Cardiac muscle cell (in vitro differentiated cells and primary cell): ENCODE results near the gene PRKCA. TPM values are rescaled to one million over a fixed set of nuclear protein-coding genes. Genes with fewer than 3 reads are reported as not detected.
"Not testable (repeated sequence)": the region's sequence is repeated elsewhere in the genome, so short reads cannot be mapped to it uniquely, and the experiment has no call there.

Source experiments
- DNase-seq, 2 donors: peaks; one replicate each; pipeline versions ENCODE4 v3.0.0 to v3.0.0-alpha.2; 2010 to 2017; ENCODE audit warnings: low read depth in 1 of 2, low spot score in 1 of 2
- H3K27ac ChIP-seq: fragments of 200-600 bp; sonication (generic); 2 replicates; pipeline ENCODE4 v1.5.1; 2016
- H3K27me3 ChIP-seq: fragments of 200-600 bp; sonication (generic); 2 replicates; pipeline ENCODE4 v1.6.0; 2016; ENCODE audit warnings: control low read depth
- H3K36me3 ChIP-seq: fragments of 200-600 bp; sonication (generic); 2 replicates; pipeline ENCODE4 v1.5.1; 2016; ENCODE audit warnings: control low read depth
- H3K4me1 ChIP-seq: fragments of 200-600 bp; sonication (generic); 2 replicates; pipeline ENCODE4 v1.8.1; 2017; ENCODE audit warnings: low read depth, mild to moderate bottlenecking, mixed run types
- H3K4me3 ChIP-seq: fragments of 200-600 bp; sonication (generic); 2 replicates; pipeline ENCODE4 v1.5.1; 2016; ENCODE audit warnings: mild to moderate bottlenecking
- H3K9me3 ChIP-seq: fragments of 200-600 bp; sonication (generic); 2 replicates; pipeline ENCODE4 v1.5.1; 2017; ENCODE audit warnings: low read depth, mild to moderate bottlenecking, control low read depth
- polyA plus RNA-seq: library from polyadenylated mRNA; unstranded; fragments of >200 nt; fragmentation: Nextera tagmentation; extraction: Ambion mirVana; gene quantifications from 2 replicates; pipeline ENCODE4 v1.2.1, GENCODE V29; 2016
- total RNA-seq: library from RNA; depleted of rRNA; stranded (reverse); fragments of >200 nt; gene quantifications from 2 replicates; pipeline ENCODE4 v1.2.3, GENCODE V29; 2016
- TF ChIP-seq, protein P1 (sequence below): IDR thresholded peaks from 2 replicates; pipeline ENCODE4 v1.5.1; 2012; ENCODE audit warnings: low read depth, mild to moderate bottlenecking, low read length

Gene PRKCA
- total and polyA plus RNA-seq, 2 experiments from 2014 or later, result 3.1 to 10.3 TPM

DNA sequence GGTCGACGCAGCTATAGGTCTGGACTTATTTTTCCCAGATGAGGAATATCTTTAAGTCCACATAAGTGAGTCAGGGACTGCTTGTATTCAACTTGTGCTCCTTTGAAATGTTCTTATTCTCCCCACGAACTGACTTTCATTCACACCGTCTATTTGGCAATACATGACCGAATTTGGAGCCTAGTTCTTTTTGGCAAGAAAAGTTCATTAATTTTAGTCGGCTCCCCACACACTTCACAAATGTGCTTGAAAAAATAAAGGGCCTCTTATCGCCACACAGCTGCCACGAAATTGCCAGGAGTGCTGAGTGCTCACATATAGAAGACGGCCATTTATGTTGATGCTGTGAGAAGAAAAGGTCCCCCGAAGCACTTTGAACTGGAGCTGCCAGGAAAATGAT is 152.6 kb downstream of the PRKCA start:
- Histone ChIP-seq H3K4me3 (no peak overlapping the region), H3K27me3 (no peaks in the 10 kb centered on the region), H3K36me3 (no peaks in the 10 kb centered on the region), H3K27ac (no peak overlapping the region), H3K4me1 (no peaks in the 10 kb centered on the region), H3K9me3 (no peaks in the 10 kb centered on the region)
- TF ChIP-seq, protein P1, sequence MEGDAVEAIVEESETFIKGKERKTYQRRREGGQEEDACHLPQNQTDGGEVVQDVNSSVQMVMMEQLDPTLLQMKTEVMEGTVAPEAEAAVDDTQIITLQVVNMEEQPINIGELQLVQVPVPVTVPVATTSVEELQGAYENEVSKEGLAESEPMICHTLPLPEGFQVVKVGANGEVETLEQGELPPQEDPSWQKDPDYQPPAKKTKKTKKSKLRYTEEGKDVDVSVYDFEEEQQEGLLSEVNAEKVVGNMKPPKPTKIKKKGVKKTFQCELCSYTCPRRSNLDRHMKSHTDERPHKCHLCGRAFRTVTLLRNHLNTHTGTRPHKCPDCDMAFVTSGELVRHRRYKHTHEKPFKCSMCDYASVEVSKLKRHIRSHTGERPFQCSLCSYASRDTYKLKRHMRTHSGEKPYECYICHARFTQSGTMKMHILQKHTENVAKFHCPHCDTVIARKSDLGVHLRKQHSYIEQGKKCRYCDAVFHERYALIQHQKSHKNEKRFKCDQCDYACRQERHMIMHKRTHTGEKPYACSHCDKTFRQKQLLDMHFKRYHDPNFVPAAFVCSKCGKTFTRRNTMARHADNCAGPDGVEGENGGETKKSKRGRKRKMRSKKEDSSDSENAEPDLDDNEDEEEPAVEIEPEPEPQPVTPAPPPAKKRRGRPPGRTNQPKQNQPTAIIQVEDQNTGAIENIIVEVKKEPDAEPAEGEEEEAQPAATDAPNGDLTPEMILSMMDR, result no peak
- DNase-seq, result no peak

- not testable (repeated sequence) for H3K4me1 ChIP-seq, H3K36me3 ChIP-seq, DNase-seq, H3K27ac ChIP-seq, H3K9me3 ChIP-seq, H3K27me3 ChIP-seq, H3K4me3 ChIP-seq
Measured at GRCh38 chr17:66457499-66457898, 155.1 kb downstream of the PRKCA start.

DNA sequence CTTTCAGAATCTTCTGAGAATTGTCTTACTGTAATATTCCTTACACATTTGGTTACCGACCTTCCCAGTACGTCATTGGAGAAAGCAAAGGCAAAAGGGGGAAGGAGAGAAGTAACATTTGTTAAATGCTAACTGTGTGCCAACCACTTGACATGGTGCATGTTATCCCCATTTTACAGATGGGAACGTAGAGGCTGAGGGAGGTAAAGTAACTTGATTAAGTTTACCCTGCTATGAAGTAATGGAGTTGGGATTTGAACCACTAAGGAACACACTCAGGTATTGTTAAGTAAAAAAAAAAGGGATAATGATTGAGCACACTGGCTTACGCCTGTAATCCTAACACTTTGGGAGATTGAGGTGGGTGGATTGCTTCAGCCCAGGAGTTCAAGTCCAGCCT is 156.4 kb downstream of the PRKCA start:
- Histone ChIP-seq H3K9me3 (no peaks in the 10 kb centered on the region), H3K27ac (no peak overlapping the region), H3K27me3 (no peaks in the 10 kb centered on the region), H3K4me1 (no peaks in the 10 kb centered on the region), H3K4me3 (no peak overlapping the region), H3K36me3 (no peaks in the 10 kb centered on the region)
- TF ChIP-seq, protein P1, result no peak
- DNase-seq, result no peak

GRCh38 chr17:66459811-66460270 is 157.4 kb downstream of the PRKCA start:
- DNase-seq, result peak in 1 of 2 donors; percentile 99
- TF ChIP-seq, protein P1, result no peak
- Histone ChIP-seq H3K4me3 (no peak overlapping the region), H3K36me3 (no peaks in the 10 kb centered on the region), H3K9me3 (no peaks in the 10 kb centered on the region), H3K27ac (no peak overlapping the region), H3K27me3 (no peaks in the 10 kb centered on the region), H3K4me1 (no peaks in the 10 kb centered on the region)

DNA sequence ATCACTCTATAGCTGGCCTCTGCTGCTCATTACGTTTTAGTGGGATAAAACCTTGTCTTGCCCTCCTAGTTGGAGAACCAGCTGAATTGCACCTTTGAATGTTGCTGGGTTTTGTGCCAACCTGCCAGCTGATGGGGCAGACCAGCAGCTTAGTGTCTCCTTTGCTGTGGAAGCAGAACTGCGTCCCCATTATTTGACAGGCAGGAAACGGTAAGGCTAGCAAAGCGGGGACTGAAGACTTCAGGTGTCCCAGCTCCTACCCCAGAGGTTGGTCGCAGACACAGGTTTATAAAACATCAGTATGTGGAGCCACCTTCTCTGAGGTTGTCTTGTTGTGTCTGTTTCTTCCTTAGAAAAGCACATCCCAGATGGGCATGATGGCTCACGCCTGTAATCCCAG is 158.1 kb downstream of the PRKCA start:
- DNase-seq, result no peak
- Histone ChIP-seq H3K27me3 (no peaks in the 10 kb centered on the region), H3K4me3 (no peak overlapping the region), H3K27ac (no peak overlapping the region), H3K9me3 (no peaks in the 10 kb centered on the region), H3K4me1 (no peaks in the 10 kb centered on the region), H3K36me3 (no peaks in the 10 kb centered on the region)
- TF ChIP-seq, protein P1, result no peak

DNA sequence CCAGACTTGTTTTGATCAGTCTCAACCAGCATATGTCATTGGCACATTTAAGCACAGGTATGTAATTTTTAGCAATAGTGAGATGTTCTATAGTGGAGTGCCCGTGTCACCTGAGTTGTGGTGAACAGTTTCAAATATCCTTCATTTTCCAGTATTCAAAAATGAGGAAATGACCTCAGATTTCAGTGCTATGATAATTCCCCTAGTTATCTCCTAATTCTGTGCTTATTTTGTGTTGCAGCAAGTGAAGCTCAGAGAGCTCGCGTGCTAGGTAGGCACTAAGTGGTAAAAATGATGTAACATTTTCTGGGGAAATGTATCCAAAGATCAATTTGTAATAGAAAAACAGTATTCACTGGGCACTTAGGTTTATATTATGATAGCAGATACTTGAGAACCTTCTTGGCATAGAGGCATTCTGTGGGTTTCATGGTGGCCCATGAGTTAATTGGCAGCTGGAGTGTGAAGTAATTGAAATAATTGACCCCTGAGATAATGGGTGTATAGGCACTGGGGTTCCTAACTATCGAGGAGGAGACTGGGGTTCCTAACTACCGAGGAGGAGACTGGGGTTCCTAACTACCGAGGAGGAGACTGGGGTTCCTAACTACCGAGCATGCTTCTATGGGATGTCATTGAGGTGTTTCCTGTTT is 159.1 kb downstream of the PRKCA start:
- no peak for DNase-seq
- Histone ChIP-seq H3K9me3 (no peaks in the 10 kb centered on the region), H3K4me3 (no peak overlapping the region), H3K36me3 (no peaks in the 10 kb centered on the region), H3K27ac (no peak overlapping the region), H3K4me1 (no peaks in the 10 kb centered on the region), H3K27me3 (no peaks in the 10 kb centered on the region)
- TF ChIP-seq, protein P1, result no peak
